GM10248 (cell line): Measurements from ENCODE around the gene CRABP2.

Experiments
- CTCF ChIA-PET: fragments of 300-600 bp; sonication (Branson Sonifier 250); formaldehyde crosslinking; extraction: SDS; loops from one replicate; lab custom pipeline; 2021; ENCODE audit warnings: antibody characterized with exemption; lab: Yijun Ruan, JAX
- POLR2A ChIA-PET: fragments of 350-650 bp; sonication (Branson Sonifier 250); formaldehyde crosslinking; extraction: SDS; loops from one replicate; lab custom pipeline; 2020; ENCODE audit warnings: antibody characterized with exemption; lab: Yijun Ruan, JAX
- DNase-seq: peaks from one replicate; pipeline ENCODE4 v3.0.0; 2012; ENCODE audit errors: extremely low spot score
- CTCF ChIP-seq: IDR thresholded peaks from 2 replicates; pipeline ENCODE4 v1.5.1; 2012; ENCODE audit warnings: mild to moderate bottlenecking, low read depth; ENCODE audit errors: extremely low read depth, missing control alignments, control extremely low read depth

The CRABP2 gene

GRCh38 chr1:156750711-156751450, 45.5 kb upstream of the CRABP2 start:
- CTCF ChIA-PET, result interaction anchor here (1.1 to 2.1 kb wide), 8 partner anchors 10 to 61 kb away, joined by 3 to 15 read pairs (median 4); partner anchors contain the start of genes ISG20L2, METTL25B and MRPL24
- no peak for TF ChIP-seq CTCF
- no peak for DNase-seq
- POLR2A ChIA-PET, result interaction anchor here (1.2 to 1.3 kb wide), 2 partner anchors 16 to 25 kb away, joined by 5 to 6 read pairs; partner anchors contain the start of gene PRCC

GRCh38 chr1:156750191-156750672, 44.8 kb upstream of the CRABP2 start:
- no peak for TF ChIP-seq CTCF
- no peak for DNase-seq
- ChIA-PET CTCF (interaction anchor here (0.9 kb wide), 1 partner anchor 24 kb away, joined by 4 read pairs; no protein-coding TSS in a partner anchor), POLR2A (interaction anchor here (1.3 kb wide), 1 partner anchor 17 kb away, joined by 6 read pairs; the partner anchor contains the start of gene PRCC)

GRCh38 chr1:156749419-156750118, 44.2 kb upstream of the CRABP2 start:
- TF ChIP-seq CTCF, result no peak
- ChIA-PET POLR2A (no interaction called here), CTCF (interaction anchor here (0.9 kb wide), 1 partner anchor 24 kb away, joined by 4 read pairs; no protein-coding TSS in a partner anchor)
- no peak for DNase-seq

GRCh38 chr1:156748670-156749418, 43.5 kb upstream of the CRABP2 start:
- no peak for TF ChIP-seq CTCF
- no peak for DNase-seq
- ChIA-PET CTCF (interaction anchor here (1.8 to 5.0 kb wide), 2 partner anchors 14 to 22 kb away, joined by 5 to 47 read pairs; partner anchors contain the start of genes ISG20L2 and METTL25B), POLR2A (no interaction called here)

GRCh38 chr1:156747742-156748669, 42.6 kb upstream of the CRABP2 start:
- no peak for DNase-seq
- ChIA-PET CTCF (interaction anchor here (1.2 to 5.0 kb wide), 6 partner anchors 8 to 24 kb away, joined by 4 to 47 read pairs (median 6); partner anchors contain the start of genes ISG20L2 and METTL25B), POLR2A (no interaction called here)
- no peak for TF ChIP-seq CTCF
